Measurements from ENCODE around the gene ADGRG2.

ADGRG2 gene, protein sequence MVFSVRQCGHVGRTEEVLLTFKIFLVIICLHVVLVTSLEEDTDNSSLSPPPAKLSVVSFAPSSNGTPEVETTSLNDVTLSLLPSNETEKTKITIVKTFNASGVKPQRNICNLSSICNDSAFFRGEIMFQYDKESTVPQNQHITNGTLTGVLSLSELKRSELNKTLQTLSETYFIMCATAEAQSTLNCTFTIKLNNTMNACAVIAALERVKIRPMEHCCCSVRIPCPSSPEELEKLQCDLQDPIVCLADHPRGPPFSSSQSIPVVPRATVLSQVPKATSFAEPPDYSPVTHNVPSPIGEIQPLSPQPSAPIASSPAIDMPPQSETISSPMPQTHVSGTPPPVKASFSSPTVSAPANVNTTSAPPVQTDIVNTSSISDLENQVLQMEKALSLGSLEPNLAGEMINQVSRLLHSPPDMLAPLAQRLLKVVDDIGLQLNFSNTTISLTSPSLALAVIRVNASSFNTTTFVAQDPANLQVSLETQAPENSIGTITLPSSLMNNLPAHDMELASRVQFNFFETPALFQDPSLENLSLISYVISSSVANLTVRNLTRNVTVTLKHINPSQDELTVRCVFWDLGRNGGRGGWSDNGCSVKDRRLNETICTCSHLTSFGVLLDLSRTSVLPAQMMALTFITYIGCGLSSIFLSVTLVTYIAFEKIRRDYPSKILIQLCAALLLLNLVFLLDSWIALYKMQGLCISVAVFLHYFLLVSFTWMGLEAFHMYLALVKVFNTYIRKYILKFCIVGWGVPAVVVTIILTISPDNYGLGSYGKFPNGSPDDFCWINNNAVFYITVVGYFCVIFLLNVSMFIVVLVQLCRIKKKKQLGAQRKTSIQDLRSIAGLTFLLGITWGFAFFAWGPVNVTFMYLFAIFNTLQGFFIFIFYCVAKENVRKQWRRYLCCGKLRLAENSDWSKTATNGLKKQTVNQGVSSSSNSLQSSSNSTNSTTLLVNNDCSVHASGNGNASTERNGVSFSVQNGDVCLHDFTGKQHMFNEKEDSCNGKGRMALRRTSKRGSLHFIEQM

DNA sequence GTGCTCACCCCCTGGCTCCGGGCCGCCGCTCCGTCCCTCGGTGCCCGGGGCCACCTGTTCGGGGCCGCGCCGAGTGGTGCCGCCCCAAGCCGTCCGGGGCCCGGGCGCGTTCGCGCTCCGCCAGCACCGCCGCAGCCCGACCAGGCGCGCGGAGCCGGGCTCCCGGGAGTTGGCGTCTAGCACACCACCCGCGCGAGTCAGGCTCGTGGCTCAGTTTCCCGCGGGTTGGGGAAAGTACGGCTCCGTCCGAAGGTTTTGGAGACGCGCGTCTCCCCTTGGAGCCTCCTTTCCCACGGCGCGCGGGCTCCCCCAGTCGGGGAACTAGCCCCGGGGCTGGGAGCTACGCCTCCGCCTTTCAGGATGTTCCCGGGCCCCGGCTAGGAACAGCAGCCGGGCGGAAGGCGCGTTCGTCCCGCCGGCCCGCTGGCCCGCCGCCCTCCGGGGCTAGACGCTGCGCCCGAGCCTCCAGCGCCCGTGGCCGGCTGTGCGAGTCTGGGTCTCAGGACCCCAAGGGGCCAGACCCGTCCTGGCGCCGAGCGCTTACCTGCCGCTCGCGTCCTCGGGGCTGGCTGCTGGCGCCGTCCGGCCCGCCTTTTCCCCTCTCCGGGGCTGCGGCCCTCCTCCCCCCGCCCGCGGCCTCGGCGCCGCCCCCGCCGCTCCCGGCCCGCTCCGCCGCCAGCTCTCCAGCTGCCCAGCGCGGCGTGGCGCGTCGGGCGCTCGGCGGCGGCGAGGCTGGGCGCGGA lies at the start of gene ADGRG2:
ADGRG2 (minus strand) TSS at position 571 of the 743 bp plus-strand sequence. CDS start 53,634 bp downstream, outside the sequence.
- DNase-seq (ENCODE audit: low read depth in 2 of 2), result no peak

DNA sequence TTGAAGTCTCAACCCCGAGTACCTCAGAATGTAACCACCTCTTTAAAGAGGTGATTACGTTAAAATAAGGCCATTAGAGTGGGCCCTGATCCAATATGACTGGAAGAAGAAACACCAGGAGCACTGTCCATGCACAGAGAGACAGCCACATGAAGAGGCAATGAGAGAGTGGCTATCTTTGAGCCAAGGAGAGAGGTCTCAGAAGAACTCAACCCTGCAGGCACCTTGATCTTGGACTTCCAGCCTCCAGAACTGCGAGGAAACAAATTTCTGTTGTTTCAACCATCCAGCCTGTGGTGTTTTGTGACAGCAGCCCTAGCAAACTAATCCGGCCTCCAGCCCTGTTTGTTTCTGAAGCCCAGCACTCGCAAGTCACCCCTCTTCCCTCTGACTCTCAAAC lies 46.3 kb upstream of the ADGRG2 start:
- DNase-seq (ENCODE audit: low read depth in 2 of 2), result no peak

DNA sequence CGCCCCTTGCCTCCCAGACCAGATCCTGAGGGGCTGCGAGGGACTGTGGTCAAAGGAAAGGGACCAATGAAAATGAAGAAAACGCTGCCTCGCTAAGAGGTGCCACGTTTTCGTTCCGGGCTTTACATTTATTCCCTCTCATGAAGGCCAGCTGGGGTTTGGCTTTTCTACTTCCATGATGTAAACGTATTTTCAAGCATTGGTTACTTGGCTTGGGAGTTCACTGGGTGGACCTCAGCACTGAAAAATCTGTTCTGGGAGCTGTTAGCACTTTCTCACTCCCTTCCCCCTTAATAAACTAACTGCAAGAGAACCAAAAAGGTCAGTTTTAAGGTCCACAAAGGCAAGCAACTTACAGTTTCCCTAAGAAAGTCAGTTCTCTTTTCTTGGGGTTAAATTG lies 40.6 kb upstream of the ADGRG2 start:
- no peak for DNase-seq (ENCODE audit: low read depth in 2 of 2)

DNA sequence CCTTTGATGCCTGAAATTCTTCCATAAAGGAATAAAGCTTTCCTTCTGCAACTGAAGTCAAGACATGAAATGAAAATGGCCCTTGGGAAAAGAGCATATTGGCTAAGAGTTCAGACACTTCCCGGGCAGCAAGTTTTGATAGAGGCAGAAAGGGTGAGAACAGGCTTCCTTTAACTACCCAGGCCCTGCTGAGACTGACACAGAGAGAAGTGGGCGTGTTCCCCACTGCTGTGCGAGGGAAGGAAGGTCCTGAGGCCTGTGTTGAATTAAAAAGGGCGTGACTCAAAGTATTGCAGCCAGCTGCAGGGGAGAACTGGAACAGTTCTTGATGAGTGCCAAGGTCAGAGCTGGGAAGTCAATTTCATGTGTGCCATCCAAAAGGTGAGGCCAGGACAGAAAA lies 33.9 kb upstream of the ADGRG2 start:
- no peak for DNase-seq (ENCODE audit: low read depth in 2 of 2)

DNA sequence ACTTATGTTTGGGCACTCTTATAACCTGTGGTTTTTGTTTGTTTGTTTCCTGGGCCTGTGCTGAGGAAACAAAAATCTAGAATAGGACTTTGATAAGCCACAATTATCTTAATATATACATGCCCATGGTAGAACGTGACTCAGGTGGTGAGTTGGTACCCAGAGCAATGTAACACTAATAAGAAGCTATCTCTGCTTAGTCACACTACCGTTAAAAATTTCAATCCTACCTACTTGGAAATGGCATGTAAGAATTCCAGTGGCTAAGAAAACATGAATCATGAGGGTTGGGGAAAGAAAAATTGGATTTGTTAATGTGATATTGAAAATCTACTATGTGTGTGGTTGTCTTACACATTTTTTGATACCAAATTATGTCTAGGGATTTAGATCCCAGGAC lies 30.5 kb upstream of the ADGRG2 start:
- no peak for DNase-seq (ENCODE audit: low read depth in 2 of 2)

DNA sequence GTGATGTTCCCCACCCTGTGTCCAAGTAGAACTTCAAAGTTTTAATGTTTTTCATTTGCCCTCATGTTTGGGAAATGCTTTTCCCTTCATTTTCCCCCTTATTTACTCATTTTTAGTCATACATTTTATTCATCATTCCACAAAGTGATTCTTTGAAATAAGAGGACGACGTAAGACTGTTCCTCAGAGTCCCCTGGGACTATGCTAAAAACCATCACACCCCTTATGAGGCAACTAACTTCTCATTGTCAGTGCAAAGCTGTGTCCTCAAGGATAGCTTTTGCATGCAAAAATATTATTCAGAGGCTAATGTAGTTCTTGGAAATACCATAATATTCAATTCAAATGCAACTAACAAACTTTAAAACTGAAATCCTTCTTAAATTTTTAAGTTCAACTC lies 14.8 kb upstream of the ADGRG2 start:
- no peak for DNase-seq (ENCODE audit: low read depth in 2 of 2)

DNA sequence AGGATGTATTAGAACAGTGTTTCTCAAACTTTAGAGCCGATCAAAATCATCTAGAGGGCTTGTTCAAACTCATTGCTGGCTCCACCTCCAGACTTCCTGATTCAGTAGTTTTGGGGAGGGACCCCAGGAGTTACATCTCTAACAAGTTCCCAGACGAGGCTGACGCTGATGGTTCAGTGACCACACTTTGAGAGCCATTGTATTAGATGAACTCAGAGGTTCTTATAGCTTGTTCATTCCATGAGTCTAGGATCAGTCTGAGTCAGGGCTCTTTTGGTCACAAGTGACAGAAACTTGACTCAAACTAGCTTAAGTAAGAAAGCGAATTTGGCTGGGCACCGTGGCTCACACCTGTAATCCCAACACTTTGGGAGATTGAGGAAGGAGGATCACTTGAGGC lies 11.5 kb upstream of the ADGRG2 start:
- no peak for DNase-seq (ENCODE audit: low read depth in 2 of 2)

DNA sequence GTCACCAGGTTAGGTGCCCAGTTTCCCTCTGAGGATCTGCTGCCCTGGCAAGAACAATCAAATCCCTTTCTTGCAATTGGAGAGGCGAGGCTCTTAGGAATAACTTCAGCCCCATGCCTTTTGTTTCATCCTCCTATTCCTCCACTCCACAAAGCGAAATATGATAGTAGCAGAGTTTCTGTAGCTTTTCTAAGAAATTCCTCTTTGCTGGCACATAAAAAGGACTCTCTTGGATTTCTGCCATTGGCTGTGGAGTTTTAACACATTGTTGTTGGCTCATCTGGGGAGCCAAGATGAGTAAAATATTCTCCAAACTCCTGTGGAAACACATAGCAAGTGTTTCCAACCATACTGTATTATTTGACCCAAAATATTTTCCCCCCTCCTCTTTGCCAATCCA lies 11.0 kb upstream of the ADGRG2 start:
- no peak for DNase-seq (ENCODE audit: low read depth in 2 of 2)

DNA sequence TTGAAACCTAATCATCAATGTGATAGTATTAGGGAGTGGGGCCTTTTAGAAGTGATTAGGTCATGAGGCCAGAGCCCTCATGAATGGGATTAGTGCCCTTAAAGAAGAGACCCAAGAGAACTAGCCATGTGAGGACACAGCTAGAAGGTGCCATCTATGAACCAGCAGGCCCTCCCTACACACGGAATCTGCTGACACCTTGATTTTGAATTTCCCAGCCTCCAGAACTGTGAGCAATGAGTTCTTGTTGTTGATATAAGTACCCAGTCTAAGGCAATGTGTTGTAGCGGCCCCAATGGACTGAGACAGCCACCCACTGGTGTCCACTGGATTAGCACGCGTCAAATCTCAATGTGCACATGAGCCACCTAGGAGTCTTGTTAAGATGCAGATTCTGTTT lies 8.4 kb upstream of the ADGRG2 start:
- DNase-seq (ENCODE audit: low read depth in 2 of 2), result no peak

DNA sequence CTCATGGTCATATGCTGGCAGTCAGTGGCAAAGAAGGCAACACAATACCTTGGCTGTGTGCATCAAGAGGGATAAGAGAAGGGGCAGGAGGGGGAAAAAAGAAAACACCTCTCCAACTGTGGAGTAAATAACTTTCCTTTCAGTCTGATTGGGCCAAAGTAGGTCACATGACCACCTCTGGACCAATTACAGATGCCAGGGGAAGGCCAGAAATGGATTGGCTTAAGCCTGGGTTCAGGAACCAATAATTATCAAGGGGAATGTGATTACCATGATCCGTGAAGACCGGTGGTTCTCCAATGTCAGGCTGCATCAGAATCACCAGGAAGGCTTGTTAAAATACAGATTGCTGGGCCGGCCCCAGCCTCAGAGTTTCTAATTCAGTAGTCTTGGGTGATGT lies 7.4 kb upstream of the ADGRG2 start:
- DNase-seq (ENCODE audit: low read depth in 2 of 2), result no peak

DNA sequence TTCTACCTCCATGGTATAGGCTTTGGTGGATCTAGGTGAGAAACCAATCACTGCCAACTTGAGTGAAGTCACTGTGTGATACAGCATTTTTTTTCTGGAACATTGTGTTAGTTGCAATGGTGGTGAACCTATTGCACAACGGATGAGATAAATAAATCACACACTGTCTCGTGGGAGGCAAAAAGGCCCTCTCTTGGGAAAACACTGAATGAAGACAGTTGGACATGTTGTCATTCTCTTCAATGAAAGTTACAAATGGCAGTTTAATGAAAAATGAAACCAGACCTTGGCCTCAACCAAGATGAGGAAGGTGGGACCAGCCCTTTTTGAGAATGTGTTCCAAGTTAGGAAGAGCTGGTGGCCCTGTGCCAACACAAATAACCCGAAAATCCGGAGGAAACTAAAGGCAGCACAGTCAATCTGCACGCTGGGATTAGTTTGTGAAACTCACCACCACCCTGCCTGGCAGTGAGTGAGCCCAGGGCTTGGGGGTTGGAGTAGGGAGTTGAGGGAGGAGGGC lies 5.4 kb upstream of the ADGRG2 start:
- no peak for DNase-seq (ENCODE audit: low read depth in 2 of 2)

DNA sequence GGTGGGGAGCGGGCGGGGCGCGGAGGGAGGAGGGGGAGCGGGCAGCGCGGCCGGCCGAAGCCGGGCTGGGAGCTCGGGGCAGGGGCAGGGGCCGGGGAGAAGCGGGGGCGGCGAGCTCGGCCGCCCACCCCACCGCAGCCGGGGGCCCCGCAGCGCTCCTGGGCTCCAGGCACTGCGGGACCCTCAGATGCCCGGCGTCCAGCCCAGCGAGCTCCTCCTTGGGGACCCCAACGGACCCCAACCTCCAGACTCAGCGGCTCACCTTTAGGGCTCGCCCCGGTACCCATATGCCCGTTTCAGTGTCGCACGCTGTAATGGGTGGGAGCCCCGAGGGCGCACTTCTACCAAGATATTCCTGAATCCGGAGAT lies 357 bp upstream of the ADGRG2 start:
- DNase-seq (ENCODE audit: low read depth in 2 of 2), result no peak

DNA sequence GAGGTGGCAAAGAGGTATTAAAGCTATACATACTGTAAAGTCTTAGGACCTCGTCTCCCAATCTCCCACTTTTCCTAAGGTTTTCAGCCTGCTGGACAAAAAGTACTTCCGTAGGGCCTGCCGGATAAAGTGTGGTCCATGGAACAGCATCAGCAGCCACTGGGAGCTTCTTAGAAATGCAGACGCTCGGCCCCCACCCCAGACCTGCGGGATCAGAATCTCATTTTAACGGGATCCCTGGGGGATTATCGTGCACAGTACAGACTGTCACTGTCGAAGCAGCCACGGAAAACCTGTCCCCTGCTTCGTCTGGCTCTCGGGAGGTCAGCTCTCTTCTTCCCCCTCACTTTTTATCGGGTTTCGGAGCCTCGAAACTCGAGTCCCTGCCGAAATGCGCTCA lies 802 bp downstream of the ADGRG2 start:
- DNase-seq (ENCODE audit: low read depth in 2 of 2), result no peak

DNA sequence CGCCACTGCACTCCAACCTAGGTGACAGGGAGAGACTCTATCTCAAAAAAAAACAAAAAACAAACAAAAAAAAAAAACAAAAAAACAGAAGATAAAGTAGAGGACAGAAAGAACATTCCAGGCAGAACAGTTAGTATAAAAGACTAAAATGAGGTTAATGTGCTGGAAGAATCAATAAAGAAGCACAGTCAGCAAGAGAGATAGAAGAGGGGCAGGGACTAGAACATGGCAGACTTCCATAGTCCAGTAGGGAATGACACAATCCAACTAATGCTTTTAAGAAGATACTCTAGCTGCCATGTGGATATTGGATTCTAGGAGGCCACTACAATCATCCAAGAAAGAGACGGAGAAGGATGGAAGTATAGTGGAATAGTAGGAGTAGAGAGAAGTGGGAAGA lies 11.6 kb downstream of the ADGRG2 start:
- DNase-seq (ENCODE audit: low read depth in 2 of 2), result no peak

DNA sequence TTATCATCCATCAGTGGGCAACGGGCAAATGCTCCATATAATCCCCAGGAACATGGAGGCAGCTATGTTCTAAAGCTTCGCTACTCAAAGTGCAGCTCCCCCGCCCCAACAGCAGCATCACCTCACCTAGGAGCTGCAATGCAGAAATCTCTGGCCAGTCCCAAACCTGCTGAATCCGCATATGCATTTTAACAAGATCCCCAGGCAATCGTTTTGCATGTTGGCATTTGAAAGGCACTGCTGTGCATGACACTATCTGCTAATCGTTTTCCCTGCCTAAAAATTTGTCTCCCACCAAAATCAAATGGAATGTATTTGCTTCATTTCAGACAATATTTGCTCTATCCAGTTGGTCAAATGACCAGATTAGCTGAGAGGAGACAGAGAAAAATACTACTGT lies 15.2 kb downstream of the ADGRG2 start:
- DNase-seq (ENCODE audit: low read depth in 2 of 2), result no peak

DNA sequence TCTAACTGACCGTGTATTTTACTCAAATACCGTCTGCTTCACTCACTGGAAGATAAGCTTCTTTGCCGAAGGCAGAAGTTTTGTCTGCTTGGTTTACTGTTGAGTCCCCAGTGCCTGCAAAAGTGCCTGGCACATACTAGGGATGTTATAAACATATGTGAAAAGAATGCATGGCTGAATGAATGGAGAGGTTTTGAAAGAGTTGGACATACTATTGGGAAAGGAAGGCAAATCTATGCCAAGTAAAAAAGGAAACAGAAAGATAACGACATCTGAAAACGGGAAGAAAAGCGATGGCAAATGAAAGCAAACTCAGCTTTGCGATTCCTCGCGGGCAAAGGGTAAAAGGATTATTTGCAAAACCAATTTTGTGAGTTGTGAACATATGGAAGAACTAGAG lies 21.7 kb downstream of the ADGRG2 start:
- no peak for DNase-seq (ENCODE audit: low read depth in 2 of 2)

DNA sequence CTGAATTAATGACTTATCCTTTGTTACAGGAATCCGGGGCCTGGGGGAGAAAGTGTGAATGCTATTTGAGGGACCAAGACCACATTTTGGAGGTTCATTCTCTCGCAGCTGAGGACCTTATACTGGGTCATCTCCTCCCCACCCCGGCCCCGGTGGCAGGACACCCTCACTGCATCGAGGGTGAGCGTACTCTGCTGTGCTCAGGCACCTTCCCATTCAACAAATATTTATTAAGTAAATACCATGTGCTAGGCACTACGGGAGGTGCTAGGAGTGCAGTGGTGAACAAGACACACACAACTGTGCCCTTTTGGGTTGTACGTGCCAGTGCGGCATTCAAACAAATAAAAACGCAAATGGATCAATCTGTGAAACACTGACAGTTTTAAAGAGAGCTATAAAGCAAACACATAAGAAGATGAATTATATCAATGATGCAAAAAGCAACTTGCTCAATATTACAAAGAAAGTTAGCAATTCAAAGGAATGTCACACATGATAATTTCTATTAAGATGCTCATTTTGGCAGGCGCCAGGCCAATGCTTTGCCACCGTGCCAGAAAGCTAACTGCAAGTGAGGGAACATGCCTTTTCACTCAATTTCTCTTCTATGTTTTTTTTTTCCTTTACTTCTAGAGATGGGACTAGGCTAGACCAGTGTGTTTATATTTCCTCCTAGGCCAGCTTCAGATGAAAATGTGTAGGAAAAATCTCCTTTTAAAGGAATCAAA lies 24.6 kb downstream of the ADGRG2 start:
- DNase-seq (ENCODE audit: low read depth in 2 of 2), result no peak

DNA sequence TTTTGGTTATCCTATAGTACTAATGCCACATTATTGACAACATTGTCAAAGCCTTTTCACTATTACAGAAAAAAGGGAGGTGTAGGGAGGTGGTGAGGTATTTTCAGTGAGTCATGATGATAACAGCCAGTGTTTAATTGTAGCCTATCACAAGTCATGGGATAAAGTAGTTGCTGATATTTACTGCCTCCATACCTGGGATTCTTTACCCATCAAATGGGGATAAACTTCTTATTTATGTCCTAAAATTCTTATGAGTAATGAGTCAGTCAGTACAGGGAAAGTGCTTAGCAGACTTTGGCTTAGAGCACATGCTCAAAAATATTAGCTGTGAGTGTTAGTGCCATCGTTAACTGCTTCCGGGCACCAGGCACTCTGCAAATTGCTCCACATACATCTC lies 25.7 kb downstream of the ADGRG2 start:
- no peak for DNase-seq (ENCODE audit: low read depth in 2 of 2)

DNA sequence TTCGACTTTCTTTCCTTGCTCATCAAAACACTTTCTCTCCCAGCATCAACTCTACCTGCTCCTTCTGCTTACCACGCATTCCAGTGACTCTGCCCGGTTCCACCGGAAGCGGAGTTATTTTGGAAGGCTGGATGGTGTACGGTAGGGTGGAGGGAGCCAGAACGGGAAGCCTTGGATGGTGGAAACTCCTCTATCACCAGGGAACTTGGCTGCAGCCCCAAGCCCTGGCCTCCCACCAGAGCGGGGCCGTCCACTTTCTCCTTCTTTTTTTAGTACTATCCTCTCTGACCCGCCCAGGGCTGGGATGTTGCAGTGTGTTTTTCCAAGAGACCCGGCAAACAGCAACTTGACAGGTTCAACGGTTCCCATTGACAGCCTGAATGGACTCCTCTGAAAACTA lies 27.6 kb downstream of the ADGRG2 start:
- DNase-seq (ENCODE audit: low read depth in 2 of 2), result no peak

DNA sequence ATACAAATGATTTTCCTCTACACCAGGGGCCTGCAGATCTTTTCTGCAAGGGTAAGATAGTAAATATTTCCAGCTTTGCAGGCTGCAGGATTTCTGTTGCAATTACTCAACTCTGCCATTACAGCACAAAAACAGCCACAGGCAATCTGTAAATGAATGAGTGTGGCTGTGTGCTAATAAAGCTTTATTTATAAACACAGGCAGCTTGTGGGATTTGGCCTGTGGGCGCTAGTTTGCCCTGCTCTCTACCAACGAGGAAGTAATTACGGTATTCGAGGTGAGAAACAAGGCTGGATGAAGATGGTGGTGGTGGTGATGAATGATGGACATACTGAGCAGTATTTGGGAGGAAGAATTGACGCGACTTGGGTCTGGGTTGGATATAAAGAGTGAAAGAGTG lies 30.7 kb downstream of the ADGRG2 start:
- DNase-seq (ENCODE audit: low read depth in 2 of 2), result no peak

DNA sequence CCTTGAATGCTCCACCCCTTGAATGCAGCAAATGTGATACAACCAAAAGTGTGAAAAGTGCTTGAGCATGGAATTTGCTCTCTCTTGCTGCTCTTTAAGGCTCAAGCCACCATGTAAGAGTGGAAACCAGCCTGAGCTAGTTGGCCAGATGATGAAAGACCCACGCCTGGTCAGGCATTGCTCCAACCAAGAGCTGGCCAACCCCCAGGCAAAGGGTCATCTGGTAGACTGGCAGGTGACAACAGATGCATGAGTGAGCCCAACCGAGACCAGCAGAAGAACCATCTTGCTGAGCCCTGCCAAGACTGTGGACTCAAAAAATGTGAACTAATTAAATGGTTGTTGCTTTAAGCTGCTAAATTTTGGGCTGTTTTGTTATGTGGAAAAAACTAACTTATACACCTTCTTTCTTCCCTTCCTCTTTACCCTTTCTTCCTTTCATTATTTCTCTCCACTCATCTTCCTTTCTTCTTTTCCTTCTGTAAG lies 32.7 kb downstream of the ADGRG2 start:
- DNase-seq (ENCODE audit: low read depth in 2 of 2), result no peak

All from stimulated activated CD8-positive, alpha-beta memory T cell treated with anti-CD3 and anti-CD28 coated beads, Interleukin-2, amount 100 ng/mL, for 48 hours (primary cell).